ENCODE results near the gene CDK8.

The CDK8 gene

DNA sequence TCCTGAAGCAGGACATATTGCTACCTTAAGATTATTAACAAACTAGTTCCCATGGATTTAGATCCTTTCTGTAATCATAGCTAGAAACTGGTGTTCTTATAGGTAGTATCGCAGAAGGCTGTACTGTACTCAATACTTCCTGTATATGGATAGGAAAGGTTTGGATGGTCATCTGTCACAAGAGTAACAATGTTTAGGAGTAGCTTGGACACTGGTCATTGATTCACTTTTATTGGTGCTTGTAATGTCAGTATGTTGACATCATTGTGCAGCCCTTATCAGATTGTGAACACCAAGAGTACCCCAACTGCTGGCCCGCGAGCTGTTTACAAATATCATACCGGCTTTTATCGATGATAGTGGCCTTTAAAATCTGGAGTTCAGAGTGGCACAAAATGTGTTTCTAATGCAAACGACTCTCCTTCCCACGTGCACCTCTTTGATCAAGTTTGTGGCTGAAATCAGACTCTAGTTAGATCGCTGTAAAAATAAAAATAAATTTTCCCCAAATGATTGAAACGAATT is 605 bp upstream of the CDK8 start:
- H3K27ac ChIP-seq (ENCODE audit: low read depth, low read length) = peak overlapping the region; percentile 97; the same call in 1 of the 2 replicates
- H3K27me3 ChIP-seq (ENCODE audit: insufficient read depth, low read length) = peaks cover 13% of the 10 kb centered on the region; the same call in 1 of the 2 replicates
- peak overlapping the region; percentile 94 for H3K9ac ChIP-seq (ENCODE audit: low read depth, low read length)
- no peaks in the 10 kb centered on the region for H3K36me3 ChIP-seq (ENCODE audit: insufficient read depth, low read length)
- peak overlapping the region; percentile 88 for H3K4me3 ChIP-seq (ENCODE audit: low read length)
- no peaks in the 10 kb centered on the region for H3K9me3 ChIP-seq (ENCODE audit: insufficient read depth, low read depth, low read length)
- WGBS = 50% methylated on average over 9 of the region's 9 CpGs
- peaks cover 20% of the 10 kb centered on the region; the same call in 1 of the 2 replicates for H3K4me1 ChIP-seq (ENCODE audit: insufficient read depth, low read length)

DNA sequence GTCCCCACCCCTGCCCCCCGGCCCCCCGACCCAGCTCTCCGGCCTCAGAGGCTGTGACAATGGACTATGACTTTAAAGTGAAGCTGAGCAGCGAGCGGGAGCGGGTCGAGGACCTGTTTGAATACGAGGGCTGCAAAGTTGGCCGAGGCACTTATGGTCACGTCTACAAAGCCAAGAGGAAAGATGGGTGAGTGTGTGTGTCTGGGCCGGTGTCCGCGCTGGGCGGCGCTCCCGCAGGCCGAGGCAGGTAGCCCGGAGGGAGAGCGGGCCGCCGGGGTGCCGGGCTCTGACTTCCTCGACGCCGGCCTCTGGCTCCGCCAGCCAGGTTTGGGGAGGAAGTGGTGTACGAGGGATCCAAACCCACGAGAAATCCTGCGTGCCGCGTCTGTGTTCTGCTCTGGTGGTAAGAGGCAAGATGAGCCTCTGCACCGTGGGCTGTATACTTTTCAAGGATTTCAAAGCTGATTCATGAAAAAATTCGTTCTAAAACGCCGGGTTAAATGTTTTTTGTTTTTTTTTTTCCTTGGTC is 718 bp downstream of the CDK8 start:
- Histone ChIP-seq H3K27me3 (ENCODE audit: insufficient read depth, low read length) (peaks cover 8% of the 10 kb centered on the region; the same call in 1 of the 2 replicates), H3K9ac (ENCODE audit: low read depth, low read length) (peak overlapping the region; percentile 70), H3K9me3 (ENCODE audit: insufficient read depth, low read depth, low read length) (no peaks in the 10 kb centered on the region), H3K4me1 (ENCODE audit: insufficient read depth, low read length) (peaks cover 20% of the 10 kb centered on the region; the same call in 1 of the 2 replicates), H3K4me3 (ENCODE audit: low read length) (peak overlapping the region; percentile 88), H3K27ac (ENCODE audit: low read depth, low read length) (peak overlapping the region; percentile 13; the same call in 1 of the 2 replicates), H3K36me3 (ENCODE audit: insufficient read depth, low read length) (no peaks in the 10 kb centered on the region)
- WGBS = under 1% methylated on average over 35 of the region's 35 CpGs

DNA sequence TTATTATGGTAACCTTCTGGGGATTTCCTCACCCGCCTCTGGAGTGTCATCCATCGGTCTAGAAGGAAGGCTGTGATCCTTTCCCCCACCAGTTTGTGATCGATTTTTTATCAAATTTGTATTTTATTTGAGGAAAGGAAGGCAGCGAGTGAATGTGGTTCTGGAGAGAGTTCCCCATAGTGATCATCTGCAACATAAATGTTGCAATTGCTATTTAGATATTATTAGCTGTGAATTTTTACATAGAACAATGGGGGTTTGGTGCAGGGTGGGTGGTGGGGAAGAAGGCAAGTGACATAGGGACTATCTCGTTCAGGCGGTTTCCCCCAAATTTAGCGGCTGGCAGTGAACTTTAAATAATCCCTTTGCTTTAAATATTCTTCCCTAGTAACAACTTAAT is 1.2 kb downstream of the CDK8 start:
- WGBS = 0% methylated on average over 7 of the region's 7 CpGs
- Histone ChIP-seq H3K4me1 (ENCODE audit: insufficient read depth, low read length) (peaks cover 20% of the 10 kb centered on the region; the same call in 1 of the 2 replicates), H3K4me3 (ENCODE audit: low read length) (peak overlapping the region; percentile 88), H3K36me3 (ENCODE audit: insufficient read depth, low read length) (no peaks in the 10 kb centered on the region), H3K27me3 (ENCODE audit: insufficient read depth, low read length) (peaks cover 4% of the 10 kb centered on the region; the same call in 1 of the 2 replicates), H3K9ac (ENCODE audit: low read depth, low read length) (peak overlapping the region; percentile 70), H3K27ac (ENCODE audit: low read depth, low read length) (no peak overlapping the region), H3K9me3 (ENCODE audit: insufficient read depth, low read depth, low read length) (no peaks in the 10 kb centered on the region)

DNA sequence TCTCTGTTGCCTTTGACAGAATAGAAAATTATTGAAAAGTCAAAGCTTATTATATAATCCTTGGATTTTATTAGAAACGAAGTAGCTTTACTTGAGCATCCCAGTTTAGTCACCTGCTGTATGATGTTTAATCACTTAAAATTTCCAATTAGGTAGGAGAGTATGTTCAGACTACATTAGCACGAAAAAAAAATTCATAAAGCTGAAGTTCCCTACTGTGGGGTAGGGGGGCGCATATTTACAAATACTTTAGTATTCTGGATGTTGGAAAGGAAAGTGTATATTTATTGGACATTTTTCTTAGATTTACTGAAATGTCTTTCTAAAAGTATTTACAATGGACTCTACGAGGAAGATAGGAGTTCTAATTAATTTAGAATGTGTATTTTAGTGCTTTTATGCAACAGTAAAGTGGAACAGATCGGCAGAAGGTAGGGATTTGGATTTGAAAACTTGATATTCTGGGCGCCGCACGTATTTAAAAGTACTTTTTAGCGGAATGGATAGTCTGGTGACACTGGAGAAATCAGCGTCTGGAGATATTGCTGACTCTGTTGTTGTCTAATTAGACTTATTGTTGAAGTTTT is 1.9 kb downstream of the CDK8 start:
- Histone ChIP-seq H3K9ac (ENCODE audit: low read depth, low read length) (peak overlapping the region; percentile 70; the same call in 1 of the 2 replicates), H3K27me3 (ENCODE audit: insufficient read depth, low read length) (no peaks in the 10 kb centered on the region; the same call in 1 of the 2 replicates), H3K27ac (ENCODE audit: low read depth, low read length) (no peak overlapping the region), H3K36me3 (ENCODE audit: insufficient read depth, low read length) (no peaks in the 10 kb centered on the region), H3K9me3 (ENCODE audit: insufficient read depth, low read depth, low read length) (no peaks in the 10 kb centered on the region), H3K4me3 (ENCODE audit: low read length) (peak overlapping the region; percentile 88), H3K4me1 (ENCODE audit: insufficient read depth, low read length) (peaks cover 20% of the 10 kb centered on the region; the same call in 1 of the 2 replicates)
- 52% methylated on average over 9 of the region's 10 CpGs for WGBS

DNA sequence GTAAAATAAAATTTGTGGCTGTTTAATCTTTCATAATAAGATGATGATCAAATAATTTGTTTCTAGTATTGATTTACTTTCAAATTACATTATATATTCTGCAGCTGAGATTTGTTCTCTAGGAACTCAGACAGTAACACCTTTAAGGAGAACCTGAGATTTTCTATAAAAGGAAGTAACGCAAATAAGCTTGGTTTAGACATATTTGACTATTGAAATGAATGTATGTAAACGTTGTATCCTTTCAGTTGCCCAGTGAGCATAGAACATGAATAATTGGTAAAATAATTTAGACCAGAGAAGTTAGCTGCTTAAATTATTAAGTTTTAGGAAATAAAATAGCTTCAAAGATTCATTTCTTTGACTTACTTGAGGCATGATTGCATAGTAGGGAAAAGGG is 3.1 kb downstream of the CDK8 start:
- Histone ChIP-seq H3K4me1 (ENCODE audit: insufficient read depth, low read length) (peaks cover 20% of the 10 kb centered on the region; the same call in 1 of the 2 replicates), H3K9me3 (ENCODE audit: insufficient read depth, low read depth, low read length) (no peaks in the 10 kb centered on the region), H3K36me3 (ENCODE audit: insufficient read depth, low read length) (no peaks in the 10 kb centered on the region), H3K27ac (ENCODE audit: low read depth, low read length) (no peak overlapping the region), H3K27me3 (ENCODE audit: insufficient read depth, low read length) (no peaks in the 10 kb centered on the region; the same call in 1 of the 2 replicates), H3K9ac (ENCODE audit: low read depth, low read length) (no peak overlapping the region), H3K4me3 (ENCODE audit: low read length) (no peak overlapping the region)
- 82% methylated on average over 2 of the region's 2 CpGs for WGBS

DNA sequence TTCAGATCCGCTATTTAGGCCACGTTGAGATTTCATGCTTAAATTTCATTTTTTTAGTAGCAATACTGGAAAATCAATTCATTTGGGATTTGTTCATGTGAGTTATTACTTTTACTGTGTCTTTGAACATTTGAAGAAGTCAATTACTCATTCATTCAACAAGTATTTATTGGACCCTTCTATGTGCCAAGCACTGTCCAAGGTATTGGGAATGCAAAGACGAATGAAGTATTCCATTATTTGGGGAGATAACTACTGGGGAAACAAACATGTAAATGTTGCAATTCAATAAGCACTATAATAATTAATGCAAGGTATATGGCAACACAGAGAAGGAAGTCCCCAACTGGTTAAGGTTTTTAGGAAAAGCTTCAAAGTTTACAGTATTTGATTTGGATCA is 5.7 kb downstream of the CDK8 start:
- no peak overlapping the region for H3K9ac ChIP-seq (ENCODE audit: low read depth, low read length)
- H3K4me3 ChIP-seq (ENCODE audit: low read length) = no peak overlapping the region
- 100% methylated on average over 2 of the region's 3 CpGs for WGBS
- no peaks in the 10 kb centered on the region for H3K36me3 ChIP-seq (ENCODE audit: insufficient read depth, low read length)
- H3K27ac ChIP-seq (ENCODE audit: low read depth, low read length) = no peak overlapping the region
- no peaks in the 10 kb centered on the region for H3K27me3 ChIP-seq (ENCODE audit: insufficient read depth, low read length)
- H3K9me3 ChIP-seq (ENCODE audit: insufficient read depth, low read depth, low read length) = no peaks in the 10 kb centered on the region
- H3K4me1 ChIP-seq (ENCODE audit: insufficient read depth, low read length) = peaks cover 20% of the 10 kb centered on the region; the same call in 1 of the 2 replicates

DNA sequence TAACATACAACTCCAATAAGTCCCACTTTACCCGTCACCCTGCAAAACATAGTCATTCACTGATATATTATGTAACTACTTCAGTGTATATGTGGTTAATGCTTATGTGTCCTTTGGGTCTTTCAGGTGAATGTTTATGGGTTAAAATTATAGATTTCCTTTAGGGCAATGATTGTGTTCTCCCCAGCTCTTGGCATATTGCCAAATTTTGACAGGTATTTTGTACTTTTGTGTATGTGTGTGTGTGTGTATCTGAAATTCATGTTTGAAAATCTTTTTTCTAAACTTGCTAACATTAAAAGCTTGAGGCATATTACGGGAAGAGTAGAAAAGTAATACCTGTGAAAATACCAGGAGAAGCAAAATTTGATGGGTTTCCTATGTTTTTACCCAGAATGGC is 8.2 kb downstream of the CDK8 start:
- Histone ChIP-seq H3K27ac (ENCODE audit: low read depth, low read length) (no peak overlapping the region), H3K27me3 (ENCODE audit: insufficient read depth, low read length) (no peaks in the 10 kb centered on the region), H3K9ac (ENCODE audit: low read depth, low read length) (no peak overlapping the region), H3K4me1 (ENCODE audit: insufficient read depth, low read length) (peaks cover 4% of the 10 kb centered on the region; the same call in 1 of the 2 replicates), H3K4me3 (ENCODE audit: low read length) (no peak overlapping the region), H3K9me3 (ENCODE audit: insufficient read depth, low read depth, low read length) (no peaks in the 10 kb centered on the region), H3K36me3 (ENCODE audit: insufficient read depth, low read length) (no peaks in the 10 kb centered on the region)
- WGBS = 100% methylated on average over 1 of the region's 2 CpGs

DNA sequence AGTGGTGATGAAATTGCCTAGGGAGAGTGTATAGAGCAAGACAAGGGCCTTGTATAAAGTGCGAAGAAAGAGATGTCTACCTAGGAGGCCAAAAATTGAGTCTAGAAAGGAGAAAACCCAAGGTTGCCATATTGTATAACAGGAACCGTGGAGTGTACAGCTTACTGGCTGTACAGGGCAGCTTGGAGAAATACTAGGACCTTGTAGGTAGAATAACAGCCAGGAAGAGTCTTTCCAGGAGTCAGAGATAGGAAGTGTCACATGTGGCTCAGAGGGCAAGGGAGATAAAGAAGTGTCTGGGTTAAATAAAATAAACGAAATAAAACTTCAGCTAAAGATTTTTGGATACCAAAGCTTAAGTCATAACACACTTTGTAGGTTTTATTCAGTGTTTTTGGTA is 12.4 kb downstream of the CDK8 start:
- Histone ChIP-seq H3K4me1 (ENCODE audit: insufficient read depth, low read length) (no peaks in the 10 kb centered on the region), H3K27ac (ENCODE audit: low read depth, low read length) (no peak overlapping the region), H3K9ac (ENCODE audit: low read depth, low read length) (no peak overlapping the region), H3K4me3 (ENCODE audit: low read length) (no peak overlapping the region), H3K27me3 (ENCODE audit: insufficient read depth, low read length) (no peaks in the 10 kb centered on the region), H3K9me3 (ENCODE audit: insufficient read depth, low read depth, low read length) (no peaks in the 10 kb centered on the region), H3K36me3 (ENCODE audit: insufficient read depth, low read length) (no peaks in the 10 kb centered on the region)
- 89% methylated on average over 3 of the region's 3 CpGs for WGBS

DNA sequence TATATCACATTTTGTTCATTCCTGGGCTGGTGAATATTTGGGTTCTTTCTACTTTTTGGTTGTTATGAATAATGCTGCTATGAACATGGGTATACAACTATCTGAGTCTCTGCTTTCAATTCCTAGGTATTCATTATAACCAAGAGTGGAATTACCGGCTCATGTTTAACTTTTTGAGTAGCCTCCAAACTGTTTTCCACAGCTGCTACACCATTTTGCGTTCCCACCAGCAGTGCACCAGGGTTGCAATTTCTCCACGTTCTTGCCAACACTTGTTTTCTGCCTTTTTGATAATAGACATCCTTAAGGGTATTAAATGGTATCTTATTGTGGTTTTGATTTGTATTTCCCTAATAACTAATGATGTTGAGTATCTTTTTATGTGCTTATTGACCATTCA is 16.8 kb downstream of the CDK8 start:
- Histone ChIP-seq H3K36me3 (ENCODE audit: insufficient read depth, low read length) (no peaks in the 10 kb centered on the region), H3K9ac (ENCODE audit: low read depth, low read length) (no peak overlapping the region), H3K27me3 (ENCODE audit: insufficient read depth, low read length) (no peaks in the 10 kb centered on the region), H3K9me3 (ENCODE audit: insufficient read depth, low read depth, low read length) (no peaks in the 10 kb centered on the region), H3K4me3 (ENCODE audit: low read length) (no peak overlapping the region), H3K4me1 (ENCODE audit: insufficient read depth, low read length) (no peaks in the 10 kb centered on the region), H3K27ac (ENCODE audit: low read depth, low read length) (no peak overlapping the region)
- WGBS = 98% methylated on average over 3 of the region's 3 CpGs

DNA sequence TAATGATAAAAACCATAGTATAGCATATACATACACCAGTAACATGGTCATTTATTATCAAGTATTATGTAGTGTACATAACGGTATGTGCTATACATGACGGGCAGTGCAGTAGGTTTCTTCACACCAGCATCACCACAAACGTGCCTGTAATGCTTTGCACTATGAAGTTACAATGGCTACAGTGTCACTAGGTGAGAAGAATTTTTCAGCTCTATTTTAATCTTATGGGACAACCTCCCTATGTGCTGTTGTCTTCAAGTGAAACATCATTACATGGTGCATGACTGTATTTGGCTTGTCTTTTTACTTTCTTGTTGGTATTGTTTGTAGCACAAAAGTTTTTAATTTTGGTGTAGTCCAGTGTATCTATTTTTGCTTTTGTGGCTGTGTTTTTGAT is 18.7 kb downstream of the CDK8 start:
- no peaks in the 10 kb centered on the region for H3K27me3 ChIP-seq (ENCODE audit: insufficient read depth, low read length)
- peaks cover 4% of the 10 kb centered on the region for H3K4me1 ChIP-seq (ENCODE audit: insufficient read depth, low read length)
- WGBS = 93% methylated on average over 3 of the region's 3 CpGs
- no peaks in the 10 kb centered on the region for H3K36me3 ChIP-seq (ENCODE audit: insufficient read depth, low read length)
- no peak overlapping the region for H3K27ac ChIP-seq (ENCODE audit: low read depth, low read length)
- H3K9me3 ChIP-seq (ENCODE audit: insufficient read depth, low read depth, low read length) = no peaks in the 10 kb centered on the region
- H3K9ac ChIP-seq (ENCODE audit: low read depth, low read length) = no peak overlapping the region
- H3K4me3 ChIP-seq (ENCODE audit: low read length) = no peak overlapping the region

DNA sequence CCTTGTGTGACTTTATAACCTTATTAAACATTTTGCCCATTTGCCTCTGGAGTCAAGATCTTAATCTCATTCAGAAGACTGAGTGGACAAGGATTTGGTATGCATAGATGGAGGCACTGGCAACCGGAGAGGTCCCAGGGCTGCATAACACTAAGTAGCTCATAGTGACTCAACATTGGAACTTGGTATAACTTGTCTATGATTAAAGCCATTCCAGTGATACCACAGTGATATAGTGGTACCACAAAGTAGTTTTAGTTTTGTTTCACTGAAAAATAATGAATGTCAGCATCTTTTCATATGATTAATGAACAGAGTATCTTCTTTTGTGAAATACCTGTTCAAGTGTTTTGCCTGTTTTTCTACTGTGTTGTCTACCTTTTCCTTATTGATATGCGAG is 26.4 kb downstream of the CDK8 start:
- Histone ChIP-seq H3K9ac (ENCODE audit: low read depth, low read length) (no peak overlapping the region), H3K9me3 (ENCODE audit: insufficient read depth, low read depth, low read length) (no peaks in the 10 kb centered on the region), H3K27ac (ENCODE audit: low read depth, low read length) (no peak overlapping the region), H3K36me3 (ENCODE audit: insufficient read depth, low read length) (peaks cover 9% of the 10 kb centered on the region; the same call in 1 of the 2 replicates), H3K4me1 (ENCODE audit: insufficient read depth, low read length) (peaks cover 4% of the 10 kb centered on the region), H3K27me3 (ENCODE audit: insufficient read depth, low read length) (no peaks in the 10 kb centered on the region), H3K4me3 (ENCODE audit: low read length) (no peak overlapping the region)
- WGBS = 52% methylated on average over 1 of the region's 2 CpGs

Data from HUES64 (cell line).